Muscle layer of duodenum (tissue), 2 donors: ENCODE results near the gene OTOF.

Experiments used
- H3K27ac ChIP-seq: one replicate; pipeline ENCODE4 v1.7.0; 2013; ENCODE audit warnings: mild to moderate bottlenecking, low read length
- H3K27me3 ChIP-seq: one replicate; pipeline ENCODE4 v1.7.0; 2013; ENCODE audit warnings: low read depth, mild to moderate bottlenecking, control low read depth, low read length
- H3K36me3 ChIP-seq, 2 donors: one replicate each; pipeline ENCODE4 v1.7.0; 2013; ENCODE audit warnings: low read length in 2 of 2, control low read depth in 1 of 2, mild to moderate bottlenecking in 1 of 2; ENCODE audit not compliant: insufficient read depth in 2 of 2, control insufficient read depth in 1 of 2
- H3K4me1 ChIP-seq, 2 donors: one replicate each; pipeline ENCODE4 v1.7.0; 2013; ENCODE audit warnings: low read length in 2 of 2, mild to moderate bottlenecking in 2 of 2, control low read depth in 1 of 2, moderate library complexity in 1 of 2; ENCODE audit not compliant: insufficient read depth in 2 of 2, control insufficient read depth in 1 of 2
- H3K4me3 ChIP-seq, 2 donors: one replicate each; pipeline ENCODE4 v1.7.0; 2013; ENCODE audit warnings: low read length in 2 of 2, low read depth in 1 of 2, mild to moderate bottlenecking in 1 of 2
- H3K9me3 ChIP-seq, 2 donors: one replicate each; pipeline ENCODE4 v1.7.0; 2013; ENCODE audit warnings: low read length in 2 of 2, control low read depth in 1 of 2, mild to moderate bottlenecking in 1 of 2; ENCODE audit not compliant: control insufficient read depth in 1 of 2
- donor health status: healthy.

Gene OTOF

DNA sequence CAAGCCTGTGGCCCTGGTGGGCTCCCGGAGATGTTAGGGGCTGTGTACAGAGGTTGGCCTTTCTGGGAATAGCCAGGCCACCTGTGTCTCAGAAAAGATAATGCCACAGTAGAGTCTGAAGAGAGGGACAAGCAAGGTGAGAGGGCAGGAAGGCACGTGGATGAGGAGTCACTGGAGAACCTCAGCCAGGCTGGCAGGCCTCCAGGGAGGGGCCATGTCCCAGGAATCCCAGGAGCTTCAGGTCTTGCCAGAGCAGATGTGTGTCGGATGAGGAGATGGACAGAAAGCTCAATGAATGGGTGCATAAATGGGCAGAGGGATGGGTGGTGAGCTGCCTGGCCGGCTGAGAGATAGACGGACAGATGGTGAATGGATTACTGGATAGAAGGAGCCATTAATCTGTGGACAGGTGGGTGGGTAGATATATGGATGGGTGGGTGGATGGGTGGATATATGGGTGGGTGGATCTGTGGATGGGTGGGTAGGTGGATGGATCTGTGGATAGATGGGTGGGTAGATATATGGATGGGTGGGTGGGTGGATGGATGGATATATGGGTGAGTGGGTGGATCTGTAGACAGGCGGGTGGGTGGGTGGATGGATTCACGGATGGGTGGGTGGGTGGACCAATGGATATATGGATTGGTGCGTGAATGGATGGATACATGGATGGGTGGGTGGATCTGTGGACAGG is 7.9 kb upstream of the OTOF start:
- no peaks in the 10 kb centered on the region for H3K4me1 ChIP-seq
- no peaks in the 10 kb centered on the region for H3K9me3 ChIP-seq
- no peaks in the 10 kb centered on the region for H3K36me3 ChIP-seq
- H3K4me3 ChIP-seq: no peak overlapping the region
- H3K27ac ChIP-seq: no peak overlapping the region
- H3K27me3 ChIP-seq: no peaks in the 10 kb centered on the region

DNA sequence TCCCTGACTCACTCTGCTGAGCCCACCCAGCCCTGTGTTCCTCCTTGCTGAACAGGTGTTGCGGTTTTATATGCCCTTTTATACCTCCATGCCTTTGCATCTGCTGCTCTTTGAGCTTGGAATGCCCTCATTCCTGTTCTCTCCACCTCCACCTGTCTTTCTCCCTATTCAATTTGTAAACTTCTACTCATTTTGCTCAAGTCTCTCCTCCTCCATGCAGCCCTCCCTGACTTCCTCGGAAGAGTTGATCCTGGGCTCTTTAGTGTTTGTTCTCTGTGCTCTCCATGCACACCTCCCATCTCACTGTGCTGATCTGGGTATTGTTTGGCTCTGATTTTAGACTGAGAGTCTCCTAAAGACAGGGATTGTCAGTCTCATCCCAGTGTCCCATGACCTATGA is 7.2 kb upstream of the OTOF start:
- no peaks in the 10 kb centered on the region for H3K27me3 ChIP-seq
- no peaks in the 10 kb centered on the region for H3K9me3 ChIP-seq
- H3K36me3 ChIP-seq: no peaks in the 10 kb centered on the region
- no peak overlapping the region for H3K27ac ChIP-seq
- no peaks in the 10 kb centered on the region for H3K4me1 ChIP-seq
- H3K4me3 ChIP-seq: no peak overlapping the region

DNA sequence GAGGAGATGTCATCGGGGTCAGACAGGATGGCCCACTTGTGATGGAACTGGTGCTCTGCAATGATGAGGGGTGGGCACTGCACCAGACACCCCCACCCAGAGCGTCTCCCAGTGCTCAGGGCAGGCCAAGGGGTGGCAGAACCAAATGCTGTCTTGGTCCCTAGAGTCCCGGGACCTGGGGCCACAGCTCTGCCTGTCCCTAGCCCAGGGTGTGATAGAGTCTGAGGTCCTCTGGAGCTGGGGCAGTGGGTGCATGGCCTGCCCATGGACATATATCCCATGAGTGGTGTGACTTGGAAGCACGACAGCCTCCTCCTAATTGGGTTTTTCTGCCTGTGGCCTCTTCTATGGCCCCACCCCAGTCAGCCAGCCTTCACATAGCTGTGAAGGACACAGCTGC is 6.7 kb upstream of the OTOF start:
- Histone ChIP-seq H3K27ac (no peak overlapping the region), H3K9me3 (no peaks in the 10 kb centered on the region), H3K4me3 (no peak overlapping the region), H3K4me1 (no peaks in the 10 kb centered on the region), H3K27me3 (no peaks in the 10 kb centered on the region), H3K36me3 (no peaks in the 10 kb centered on the region)

DNA sequence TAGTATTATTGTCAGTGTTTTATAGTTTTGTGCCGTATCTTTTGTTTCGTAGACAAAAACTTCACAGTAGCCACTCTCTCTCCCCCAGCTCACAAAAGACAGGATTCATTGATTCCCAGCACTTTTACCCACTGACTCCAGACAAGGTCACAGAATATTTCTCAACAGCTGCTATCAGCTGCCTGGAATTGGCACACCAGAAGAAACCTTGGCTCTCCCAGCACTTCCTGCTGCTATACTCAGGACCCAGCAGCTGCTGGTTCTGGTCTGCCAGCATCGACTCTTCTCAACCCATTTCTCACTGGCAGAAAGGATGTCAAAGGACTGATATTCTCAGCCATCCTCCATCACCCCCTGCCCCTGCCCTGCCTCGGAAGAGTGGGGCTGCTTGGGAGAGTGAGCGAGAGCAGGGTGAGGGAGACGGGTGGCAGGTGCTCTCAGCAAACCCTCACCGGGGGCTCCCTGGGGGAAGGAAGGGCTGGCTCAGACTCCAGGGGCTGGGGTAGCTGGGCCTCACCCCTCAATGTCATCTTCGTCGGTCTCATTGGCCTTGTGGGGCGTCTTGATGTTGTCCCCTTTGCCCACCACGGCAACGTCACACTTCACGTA is 6.1 kb upstream of the OTOF start:
- H3K36me3 ChIP-seq: no peaks in the 10 kb centered on the region
- H3K4me1 ChIP-seq: no peaks in the 10 kb centered on the region

DNA sequence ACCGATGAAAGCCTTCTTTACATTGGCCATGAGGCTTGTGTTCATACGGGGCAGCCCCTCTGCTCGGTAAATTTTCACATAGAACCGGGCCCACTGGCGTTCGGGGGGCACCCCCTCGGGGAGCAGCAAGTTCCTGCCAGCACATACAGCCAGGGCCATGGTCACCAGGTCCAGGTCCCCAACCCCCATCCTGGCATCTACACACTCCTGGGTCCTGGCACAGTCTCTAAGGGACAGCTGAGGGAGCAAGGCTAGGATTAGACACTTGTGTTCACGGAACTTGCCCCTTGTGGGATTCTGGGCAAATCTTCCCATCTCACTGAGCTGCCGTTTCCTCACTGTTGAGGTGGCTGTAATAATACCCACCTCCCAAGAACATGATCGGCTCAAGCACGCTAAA is 5.6 kb upstream of the OTOF start:
- Histone ChIP-seq H3K36me3 (no peaks in the 10 kb centered on the region), H3K27me3 (no peaks in the 10 kb centered on the region), H3K9me3 (no peaks in the 10 kb centered on the region), H3K27ac (no peak overlapping the region), H3K4me3 (no peak overlapping the region), H3K4me1 (no peaks in the 10 kb centered on the region)

More for the DNA sequence above, 6.1 kb upstream of the OTOF start:
- Histone ChIP-seq H3K4me3 (no peak overlapping the region), H3K9me3 (no peaks in the 10 kb centered on the region), H3K27ac (no peak overlapping the region), H3K27me3 (no peaks in the 10 kb centered on the region)

DNA sequence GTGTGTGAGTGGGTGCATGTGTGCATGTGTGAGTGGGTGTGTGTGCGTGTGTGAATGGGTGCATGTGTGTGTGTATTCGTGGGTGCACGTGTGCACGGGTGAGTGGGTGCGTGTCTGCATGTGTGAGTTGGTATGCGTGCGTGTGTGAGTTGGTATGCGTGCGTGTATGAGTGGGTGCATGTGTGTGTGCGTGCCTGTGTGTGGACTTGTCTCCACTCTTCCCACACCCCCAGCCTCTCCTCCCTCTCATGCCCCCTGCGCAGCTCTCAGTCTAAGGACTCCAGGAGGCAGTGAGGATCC is 5.1 kb upstream of the OTOF start:
- Histone ChIP-seq H3K36me3 (no peaks in the 10 kb centered on the region), H3K27ac (no peak overlapping the region), H3K9me3 (no peaks in the 10 kb centered on the region), H3K4me1 (no peaks in the 10 kb centered on the region), H3K27me3 (no peaks in the 10 kb centered on the region), H3K4me3 (no peak overlapping the region)

DNA sequence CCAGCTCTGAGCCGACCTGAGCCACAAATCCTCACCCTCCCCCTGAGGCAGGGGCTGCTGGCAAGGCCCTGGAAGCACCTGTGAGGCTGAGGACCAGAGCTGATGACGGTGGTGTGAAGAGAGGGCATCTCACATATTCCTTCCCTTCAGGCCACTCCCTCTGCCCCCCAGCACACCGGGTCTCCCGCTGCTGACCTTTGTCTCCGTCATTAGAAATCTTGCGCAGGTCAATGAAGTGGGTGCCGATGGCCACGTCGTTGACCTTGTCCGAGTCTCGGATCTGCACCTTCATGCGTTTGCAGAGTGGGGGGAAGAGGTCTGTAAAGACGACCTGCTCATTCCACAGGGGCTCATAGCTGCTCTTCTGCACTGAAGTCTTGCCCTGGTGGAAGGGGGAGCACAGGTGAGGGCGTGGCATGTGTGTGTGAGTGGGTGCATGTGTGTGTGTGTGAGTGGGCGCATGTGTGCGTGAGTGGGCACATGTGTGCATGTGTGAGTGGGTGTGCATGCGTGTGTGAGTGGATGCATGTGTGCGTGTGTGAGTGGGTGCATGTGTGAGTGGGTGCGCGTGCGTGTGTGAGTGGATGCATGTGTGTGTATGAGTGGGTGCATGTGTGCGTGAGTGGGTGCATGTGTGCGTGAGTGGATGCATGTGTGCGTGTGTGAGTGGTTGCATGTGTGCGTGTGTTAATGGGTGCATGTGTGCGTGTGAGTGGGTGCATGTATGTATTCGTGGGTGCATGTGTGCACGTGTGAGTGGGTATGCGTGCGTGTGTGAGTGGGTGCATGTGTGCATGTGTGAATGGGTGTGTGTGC is 4.5 kb upstream of the OTOF start:
- Histone ChIP-seq H3K9me3 (no peaks in the 10 kb centered on the region), H3K4me1 (no peaks in the 10 kb centered on the region), H3K36me3 (no peaks in the 10 kb centered on the region), H3K4me3 (no peak overlapping the region), H3K27ac (no peak overlapping the region), H3K27me3 (no peaks in the 10 kb centered on the region)

DNA sequence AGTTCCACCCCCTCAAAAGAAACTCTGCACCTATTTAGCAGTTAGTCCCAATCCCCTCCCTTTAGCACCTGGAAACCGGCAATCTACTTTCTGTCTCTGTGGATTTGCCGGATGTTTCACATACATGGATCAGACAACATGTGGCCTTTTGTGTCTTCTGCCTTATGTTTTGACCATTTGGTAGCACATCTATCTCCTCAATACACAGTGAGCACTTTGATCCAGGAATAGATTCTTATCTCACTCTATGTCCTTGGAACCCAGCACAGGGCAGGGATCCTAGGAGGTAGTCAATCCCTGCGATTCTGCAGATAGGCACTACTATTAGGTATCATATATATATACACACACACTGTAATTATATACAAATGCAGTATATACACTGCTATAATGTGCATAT is 3.8 kb upstream of the OTOF start:
- Histone ChIP-seq H3K4me3 (no peak overlapping the region), H3K27ac (no peak overlapping the region), H3K9me3 (no peaks in the 10 kb centered on the region), H3K4me1 (no peaks in the 10 kb centered on the region), H3K36me3 (no peaks in the 10 kb centered on the region), H3K27me3 (no peaks in the 10 kb centered on the region)

DNA sequence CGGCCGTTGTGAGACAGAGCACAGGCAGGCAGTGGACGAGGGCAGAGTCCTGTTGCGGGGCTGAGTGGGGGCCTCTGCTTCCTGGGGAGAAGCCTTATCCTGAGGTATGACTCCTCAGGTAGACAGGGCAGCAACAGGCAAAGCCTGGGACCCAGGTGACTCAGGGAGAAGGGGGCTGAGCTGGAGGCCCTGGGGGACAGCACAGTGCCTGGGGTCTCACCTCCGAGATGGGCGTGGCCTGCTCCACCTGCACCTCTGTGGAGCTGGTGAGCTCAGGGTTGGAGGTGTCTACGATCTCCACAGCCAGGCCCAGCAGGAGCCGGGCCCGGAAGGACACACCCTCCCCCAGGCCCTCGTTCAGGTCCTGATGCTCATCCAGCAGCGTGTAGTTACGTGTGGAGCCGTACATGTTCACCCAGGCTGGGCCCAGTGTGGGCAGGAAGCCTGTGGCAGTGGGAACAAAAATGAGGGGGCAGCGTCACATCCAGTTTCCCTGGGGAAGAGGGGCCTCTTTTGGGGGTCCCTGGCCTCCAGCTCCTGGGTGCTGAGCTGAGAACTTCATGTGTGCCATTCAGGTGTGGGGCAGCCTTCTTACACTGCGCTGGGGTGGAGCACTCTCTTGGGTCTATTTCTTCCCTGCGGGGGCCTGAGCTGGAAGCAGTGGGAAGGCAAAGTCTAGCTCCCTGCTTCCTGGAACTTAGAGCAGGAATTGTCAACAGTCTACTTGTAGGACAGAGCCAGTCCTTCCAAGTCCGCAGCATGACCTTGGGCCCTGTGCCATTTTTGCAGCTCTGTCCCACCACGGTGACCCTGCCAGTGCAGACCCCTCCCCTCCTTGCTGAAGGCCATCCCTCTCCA is 2.9 kb upstream of the OTOF start:
- Histone ChIP-seq H3K27ac (no peak overlapping the region), H3K9me3 (no peaks in the 10 kb centered on the region), H3K4me1 (no peaks in the 10 kb centered on the region), H3K4me3 (no peak overlapping the region), H3K27me3 (no peaks in the 10 kb centered on the region), H3K36me3 (no peaks in the 10 kb centered on the region)

DNA sequence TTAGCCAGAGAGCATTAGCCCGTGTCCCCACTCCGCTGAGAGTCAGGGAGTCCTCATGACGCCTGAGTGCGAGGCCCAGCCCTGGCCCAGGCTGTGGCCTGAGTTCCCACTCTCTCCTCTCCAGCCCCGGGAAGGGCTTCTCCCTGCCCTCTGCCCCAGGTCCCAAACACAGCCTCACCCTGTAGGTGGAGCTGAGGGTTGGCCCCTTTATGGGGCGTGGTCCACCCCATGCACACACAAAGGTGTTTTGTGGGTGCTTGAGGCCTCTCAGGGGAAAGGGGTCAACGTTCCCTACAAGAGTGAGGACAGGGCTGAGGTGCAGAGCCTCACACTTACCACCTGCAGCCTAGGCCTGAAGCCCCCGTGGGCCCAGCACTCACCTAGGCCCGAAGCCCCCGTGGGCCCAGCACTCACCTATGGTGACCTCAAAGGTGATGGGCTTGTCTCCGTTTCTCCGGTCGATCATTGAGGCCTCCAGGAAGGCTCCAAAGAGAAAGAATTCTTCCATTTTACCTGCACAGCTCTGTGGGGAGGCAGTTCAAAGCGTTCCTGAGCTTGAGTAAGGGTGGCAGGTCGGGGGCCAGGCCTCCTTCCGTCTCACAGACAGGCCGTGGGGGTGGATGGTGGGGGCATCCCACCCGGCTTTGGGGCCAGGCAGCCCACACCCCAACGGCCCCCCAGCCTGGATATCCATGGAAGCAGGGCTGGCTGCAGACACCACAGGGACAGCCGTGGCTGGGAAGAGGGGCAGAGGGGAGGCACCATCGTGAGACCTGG is 2.1 kb upstream of the OTOF start:
- Histone ChIP-seq H3K4me1 (no peaks in the 10 kb centered on the region), H3K27ac (no peak overlapping the region)

More for the DNA sequence above, 2.1 kb upstream of the OTOF start:
- Histone ChIP-seq H3K36me3 (no peaks in the 10 kb centered on the region), H3K4me3 (no peak overlapping the region), H3K27me3 (no peaks in the 10 kb centered on the region), H3K9me3 (no peaks in the 10 kb centered on the region)
